Peyer's patch (tissue), 4 donors: ENCODE results near the gene BMPR2. TPM values are rescaled to one million over a fixed set of nuclear protein-coding genes. Genes with fewer than 3 reads are reported as not detected.

Experiments
- DNase-seq, 3 donors: peaks; one replicate each; pipeline ENCODE4 v3.0.0-alpha.2; 2017 to 2019
- H3K27ac ChIP-seq, 4 donors: fragments of 200-600 bp; sonication (generic); one replicate each; pipeline ENCODE4 v1.5.1; 2016 to 2019
- H3K27me3 ChIP-seq, 2 donors: fragments of 200-600 bp; sonication (generic); one replicate each; pipeline ENCODE4 v1.5.1; 2019
- H3K36me3 ChIP-seq, 3 donors: fragments of 200-600 bp; sonication (generic); one replicate each; pipeline ENCODE4 v1.5.1; 2016 to 2019
- H3K4me1 ChIP-seq, 4 donors: fragments of 200-600 bp; sonication (generic); one replicate each; pipeline ENCODE4 v1.5.1; 2016 to 2019
- H3K4me3 ChIP-seq, 4 donors: fragments of 200-600 bp; sonication (generic); 1 replicate in 3 of 4; 2 replicates in 1 of 4; pipeline ENCODE4 v1.5.1; 2016 to 2019; ENCODE audit warnings: mild to moderate bottlenecking in 1 of 4
- H3K9me3 ChIP-seq, 4 donors: fragments of 200-600 bp; sonication (generic); one replicate each; pipeline ENCODE4 v1.5.1; 2016 to 2019; ENCODE audit warnings: mild to moderate bottlenecking in 1 of 4
- POLR2A ChIP-seq, 2 donors: fragments of 450-650 bp; IDR thresholded peaks; one replicate each; pipeline ENCODE4 v1.5.1; 2017; ENCODE audit warnings: antibody characterized with exemption in 2 of 2, mild to moderate bottlenecking in 2 of 2, moderate library complexity in 2 of 2
- total RNA-seq, 4 donors: library from RNA; depleted of rRNA; stranded (reverse); fragments of >200 nt; gene quantifications; one replicate each; pipeline ENCODE4 v1.1.0, GENCODE V29; 2016
- TF ChIP-seq, protein P1 (sequence below), 6 experiments: fragments of 450-650 bp in 4 of 6; fragments of 200-600 bp in 2 of 6; sonication (generic) in 1 of 6; IDR thresholded peaks; one replicate each; pipeline ENCODE4 v1.5.1; 2017 to 2019; ENCODE audit warnings: antibody characterized with exemption in 6 of 6, mild to moderate bottlenecking in 3 of 6, moderate library complexity in 1 of 6

BMPR2 gene
- total RNA-seq, 4 donors from 2014 or later: 20.6 to 34.7 (median 30.0) TPM

DNA sequence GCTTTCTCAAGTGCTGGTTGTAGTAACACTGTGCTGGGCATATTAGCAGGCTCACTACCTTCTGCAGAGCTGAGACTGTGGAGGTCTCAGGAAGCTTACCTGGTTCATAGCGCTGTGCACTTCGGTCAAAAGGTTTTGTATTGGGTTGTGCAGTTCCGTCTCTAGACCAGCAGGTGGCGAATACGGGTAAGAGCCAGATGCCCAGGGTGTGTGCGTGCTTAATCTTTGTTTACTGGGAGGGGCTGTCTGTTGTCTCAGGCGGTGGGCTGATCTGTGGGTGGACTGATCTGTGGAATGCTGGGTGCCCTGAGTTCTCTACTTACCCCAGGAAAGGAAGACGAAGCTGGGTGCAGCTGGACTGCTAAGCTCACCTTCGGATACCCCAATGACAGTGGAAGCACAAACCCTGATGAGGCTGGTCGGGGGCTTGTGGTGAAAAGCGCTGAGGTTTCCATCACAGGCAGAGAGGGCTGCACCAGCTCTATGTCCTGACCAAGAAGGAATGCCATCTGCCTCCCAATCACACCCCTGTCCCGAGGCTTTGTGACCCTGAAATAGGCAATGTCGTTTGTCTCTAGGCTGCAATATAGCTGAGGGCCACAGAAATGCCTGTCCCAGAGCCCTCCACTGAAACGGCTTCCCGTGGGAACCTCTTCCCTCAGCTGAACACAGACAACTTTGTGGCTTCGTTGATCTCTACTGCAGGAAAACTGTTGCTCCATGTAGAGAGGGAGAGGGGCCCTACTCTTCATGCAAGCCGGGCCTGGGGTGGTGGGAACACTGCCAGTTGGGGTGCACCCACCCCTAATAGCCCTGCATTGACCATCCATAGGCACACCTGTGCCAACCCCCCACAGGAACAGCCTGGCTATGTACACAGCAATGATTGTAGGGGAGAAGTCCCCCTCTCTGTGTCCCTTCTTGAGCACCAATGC lies 212.8 kb downstream of the BMPR2 start:
- peak overlapping the region in 2 of 4 donors; percentile 4 to 8 for H3K4me3 ChIP-seq
- H3K4me1 ChIP-seq: peaks cover 0 to 9% (median 2%) of the 10 kb centered on the region in 4 donors
- no peaks in the 10 kb centered on the region for H3K27me3 ChIP-seq
- peak; percentile 69 to 88 (median 71) for DNase-seq
- no peak overlapping the region for H3K27ac ChIP-seq
- H3K36me3 ChIP-seq: no peaks in the 10 kb centered on the region
- no peak for TF ChIP-seq POLR2A (IDR thresholded peaks at IDR 0.05)
- TF ChIP-seq, protein P1, sequence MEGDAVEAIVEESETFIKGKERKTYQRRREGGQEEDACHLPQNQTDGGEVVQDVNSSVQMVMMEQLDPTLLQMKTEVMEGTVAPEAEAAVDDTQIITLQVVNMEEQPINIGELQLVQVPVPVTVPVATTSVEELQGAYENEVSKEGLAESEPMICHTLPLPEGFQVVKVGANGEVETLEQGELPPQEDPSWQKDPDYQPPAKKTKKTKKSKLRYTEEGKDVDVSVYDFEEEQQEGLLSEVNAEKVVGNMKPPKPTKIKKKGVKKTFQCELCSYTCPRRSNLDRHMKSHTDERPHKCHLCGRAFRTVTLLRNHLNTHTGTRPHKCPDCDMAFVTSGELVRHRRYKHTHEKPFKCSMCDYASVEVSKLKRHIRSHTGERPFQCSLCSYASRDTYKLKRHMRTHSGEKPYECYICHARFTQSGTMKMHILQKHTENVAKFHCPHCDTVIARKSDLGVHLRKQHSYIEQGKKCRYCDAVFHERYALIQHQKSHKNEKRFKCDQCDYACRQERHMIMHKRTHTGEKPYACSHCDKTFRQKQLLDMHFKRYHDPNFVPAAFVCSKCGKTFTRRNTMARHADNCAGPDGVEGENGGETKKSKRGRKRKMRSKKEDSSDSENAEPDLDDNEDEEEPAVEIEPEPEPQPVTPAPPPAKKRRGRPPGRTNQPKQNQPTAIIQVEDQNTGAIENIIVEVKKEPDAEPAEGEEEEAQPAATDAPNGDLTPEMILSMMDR (IDR thresholded peaks at IDR 0.05): peak; percentile 85 to 95 (median 90)
- H3K9me3 ChIP-seq: no peaks in the 10 kb centered on the region

DNA sequence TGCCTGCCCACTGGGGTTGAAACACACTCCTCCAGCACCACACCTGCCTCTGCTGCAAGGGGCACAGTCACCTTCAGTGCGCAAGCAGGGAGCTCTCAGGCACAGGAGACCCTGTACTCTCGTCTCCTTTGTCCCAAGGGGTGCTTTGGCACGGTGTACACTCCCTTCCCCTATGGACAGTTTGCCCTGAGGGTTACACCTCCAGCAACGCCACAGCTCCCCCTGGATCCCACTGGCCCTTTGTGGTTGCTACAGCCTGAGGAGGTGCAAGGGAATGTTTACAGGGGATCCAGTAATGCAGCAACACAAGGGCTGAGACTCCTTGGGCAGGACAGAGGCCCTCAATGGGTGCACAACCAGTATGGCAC lies 213.4 kb downstream of the BMPR2 start:
- TF ChIP-seq, protein P1 (IDR thresholded peaks at IDR 0.05): no peak
- TF ChIP-seq POLR2A (IDR thresholded peaks at IDR 0.05): no peak
- Histone ChIP-seq H3K27ac (no peak overlapping the region), H3K9me3 (no peaks in the 10 kb centered on the region), H3K27me3 (no peaks in the 10 kb centered on the region), H3K4me3 (no peak overlapping the region), H3K36me3 (no peaks in the 10 kb centered on the region), H3K4me1 (peaks cover 0 to 9% (median 2%) of the 10 kb centered on the region in 4 donors)
- no peak for DNase-seq

DNA sequence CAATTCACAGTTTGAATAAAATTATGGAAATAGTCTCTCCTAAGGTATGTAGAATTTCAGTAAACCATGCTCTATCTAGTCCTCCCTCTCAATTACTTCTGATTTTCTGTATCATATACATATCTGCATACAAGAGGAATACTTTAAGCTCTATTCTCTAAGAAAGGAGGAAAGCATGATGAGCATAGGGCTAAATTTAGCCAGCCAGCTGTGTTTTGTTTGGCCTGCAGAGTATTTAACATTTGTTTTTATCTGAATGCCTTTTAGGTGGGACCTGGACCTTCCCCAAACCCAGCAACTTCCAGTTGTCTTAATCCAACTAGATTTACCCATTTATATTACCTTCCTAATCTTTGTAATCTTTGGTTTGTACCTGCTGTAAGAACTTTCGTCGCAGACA lies 216.4 kb downstream of the BMPR2 start:
- H3K9me3 ChIP-seq: no peaks in the 10 kb centered on the region
- no peak for DNase-seq
- no peaks in the 10 kb centered on the region for H3K27me3 ChIP-seq
- TF ChIP-seq, protein P1 (IDR thresholded peaks at IDR 0.05): no peak
- no peak for TF ChIP-seq POLR2A (IDR thresholded peaks at IDR 0.05)
- no peak overlapping the region for H3K4me3 ChIP-seq
- H3K27ac ChIP-seq: no peak overlapping the region
- H3K4me1 ChIP-seq: peaks cover 0 to 9% (median 2%) of the 10 kb centered on the region in 4 donors
- no peaks in the 10 kb centered on the region for H3K36me3 ChIP-seq

DNA sequence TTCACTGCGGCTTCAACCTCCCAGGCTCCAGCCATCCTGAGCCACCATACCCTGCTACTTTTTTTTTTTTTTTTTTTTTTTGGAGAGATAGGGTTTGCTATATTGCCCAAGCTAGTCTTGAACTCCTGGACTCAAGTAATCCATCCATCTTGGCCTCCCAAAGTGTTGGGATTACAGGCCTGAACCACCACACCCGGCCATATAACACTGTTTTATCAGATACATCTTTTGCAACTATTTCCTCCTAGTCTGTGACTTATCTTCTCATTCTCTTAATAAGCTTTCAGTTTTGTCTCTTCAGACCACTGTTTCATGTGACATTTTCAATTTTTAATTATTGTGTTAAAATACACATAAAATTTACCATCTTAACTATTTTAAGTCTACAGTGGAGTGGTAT lies 223.0 kb downstream of the BMPR2 start:
- no peak for DNase-seq
- no peaks in the 10 kb centered on the region for H3K4me1 ChIP-seq

DNA sequence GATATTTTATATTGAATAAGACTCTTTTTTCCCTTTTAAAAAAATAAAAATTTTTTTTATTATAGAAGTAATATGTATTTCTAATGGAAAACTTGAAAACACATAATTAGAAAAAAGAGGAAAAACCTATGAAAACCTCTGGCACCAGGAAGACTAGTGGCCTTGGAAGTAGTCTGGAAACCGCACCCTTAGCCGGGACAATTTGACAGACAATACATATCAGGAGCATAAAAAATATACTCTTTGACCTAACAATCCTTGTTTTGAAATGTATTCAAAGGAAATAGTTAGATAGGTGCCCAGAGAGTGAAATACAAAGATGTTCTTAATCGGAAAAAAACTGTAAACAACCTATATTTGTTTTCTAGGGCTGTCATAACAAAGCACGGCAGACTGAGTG lies 223.8 kb downstream of the BMPR2 start:
- Histone ChIP-seq H3K27ac (no peak overlapping the region), H3K36me3 (no peaks in the 10 kb centered on the region), H3K4me3 (no peak overlapping the region), H3K4me1 (no peaks in the 10 kb centered on the region), H3K9me3 (no peaks in the 10 kb centered on the region), H3K27me3 (no peaks in the 10 kb centered on the region)
- no peak for DNase-seq
- TF ChIP-seq, protein P1 (IDR thresholded peaks at IDR 0.05): no peak
- TF ChIP-seq POLR2A (IDR thresholded peaks at IDR 0.05): no peak

More for the DNA sequence above, 223.0 kb downstream of the BMPR2 start:
- H3K27me3 ChIP-seq: no peaks in the 10 kb centered on the region
- H3K9me3 ChIP-seq: no peaks in the 10 kb centered on the region
- no peak overlapping the region for H3K4me3 ChIP-seq
- no peak overlapping the region for H3K27ac ChIP-seq
- no peak for TF ChIP-seq POLR2A (IDR thresholded peaks at IDR 0.05)
- TF ChIP-seq, protein P1 (IDR thresholded peaks at IDR 0.05): no peak
- H3K36me3 ChIP-seq: no peaks in the 10 kb centered on the region
